PC-9 (cell line): ENCODE results near the gene TRIM42.

ENCODE experiments used
- CTCF ChIP-seq: fragments of 200-600 bp; sonication (generic); conservative IDR thresholded peaks from 2 replicates; pipeline ENCODE4 v1.6.1; 2017; ENCODE audit warnings: mixed run types, antibody characterized with exemption, mild to moderate bottlenecking, moderate library complexity
- EZH2 ChIP-seq: fragments of 200-600 bp; sonication (generic); IDR thresholded peaks from 2 replicates; pipeline ENCODE4 v1.8.0; 2017; ENCODE audit warnings: antibody characterized with exemption, low read depth

DNA sequence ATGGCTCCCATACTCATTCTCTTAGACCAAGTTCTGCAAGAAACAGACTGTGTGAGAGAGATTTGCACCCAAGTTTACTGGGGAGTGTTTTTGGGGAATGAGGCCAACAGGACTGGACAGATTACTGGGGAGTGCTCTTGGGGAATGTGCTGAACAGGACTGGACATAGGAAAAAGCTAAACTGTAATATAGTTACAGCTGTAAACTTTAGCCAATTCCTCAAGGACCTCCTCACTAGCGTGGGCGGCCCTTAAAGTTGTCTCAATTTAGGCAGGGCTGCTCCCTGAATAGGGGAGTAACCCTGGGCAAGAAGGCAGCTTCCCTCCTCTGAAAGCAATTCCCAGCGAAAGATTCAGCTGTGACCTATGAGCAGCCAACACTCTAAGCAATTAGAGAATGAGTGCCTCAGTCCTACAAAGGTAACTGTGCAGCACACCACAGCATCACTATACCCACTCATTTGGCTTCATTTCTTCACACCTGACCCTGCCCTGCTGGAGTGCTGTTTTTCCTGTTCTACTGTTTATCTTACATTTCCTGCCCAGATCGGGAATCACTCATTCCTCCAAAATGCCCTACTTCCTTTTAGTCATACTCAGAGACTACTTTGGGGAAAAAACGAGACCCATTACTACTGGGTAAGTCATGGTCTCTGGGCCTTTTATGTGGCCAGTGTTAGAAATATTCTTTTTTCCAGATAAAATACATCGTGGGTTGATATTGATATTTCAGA is 41.3 kb upstream of the TRIM42 start:
- no peak for TF ChIP-seq CTCF
- no peak for TF ChIP-seq EZH2
